HepG2 (cell line): ENCODE measurements around the gene MRPL3. TPM values are rescaled to one million over a fixed set of nuclear protein-coding genes. Genes with fewer than 3 reads are reported as not detected.

ENCODE experiments used
- ADNP ChIP-seq: sonication (generic); formaldehyde crosslinking; IDR thresholded peaks from 2 replicates; pipeline ENCODE4 v1.4.0; 2020; ENCODE audit warnings: missing genetic modification reagents
- IRF9 ChIP-seq: sonication (generic); formaldehyde crosslinking; IDR thresholded peaks from 2 replicates; pipeline ENCODE4 v1.8.0; 2022; ENCODE audit warnings: missing genetic modification reagents, mild to moderate bottlenecking, borderline replicate concordance
- JUNB ChIP-seq: sonication (generic); formaldehyde crosslinking; IDR thresholded peaks from 2 replicates; pipeline ENCODE4 v1.8.0; 2022; ENCODE audit warnings: missing genetic modification reagents, mild to moderate bottlenecking, borderline replicate concordance
- JUND ChIP-seq: sonication (generic); formaldehyde crosslinking; IDR thresholded peaks from 2 replicates; pipeline ENCODE4 v1.8.0; 2022; ENCODE audit warnings: mild to moderate bottlenecking, missing genetic modification reagents
- KDM3A ChIP-seq: IDR thresholded peaks from 2 replicates; pipeline ENCODE4 v1.6.1; 2018; ENCODE audit warnings: low read depth, missing compliant biosample characterization
- MAFF ChIP-seq: IDR thresholded peaks from 2 replicates; pipeline ENCODE4 v1.6.1; 2011; ENCODE audit warnings: low read depth, low read length, improper control_type of control experiment
- MED13 ChIP-seq: sonication (generic); formaldehyde crosslinking; IDR thresholded peaks from 2 replicates; pipeline ENCODE4 v1.5.0; 2020; ENCODE audit warnings: missing genetic modification reagents
- MNT ChIP-seq: fragments of 450-650 bp; IDR thresholded peaks from 2 replicates; pipeline ENCODE4 v1.6.1; 2016
- MYC ChIP-seq: sonication (generic); formaldehyde crosslinking; IDR thresholded peaks from 2 replicates; pipeline ENCODE4 v1.9.0; 2021; ENCODE audit warnings: missing genetic modification reagents, borderline replicate concordance
- RCOR2 ChIP-seq: IDR thresholded peaks from 2 replicates; pipeline ENCODE4 v1.6.1; 2016; ENCODE audit warnings: missing biosample characterization, missing genetic modification reagents
- RORA ChIP-seq: sonication (generic); formaldehyde crosslinking; IDR thresholded peaks from 2 replicates; pipeline ENCODE4 v1.5.0; 2020; ENCODE audit warnings: mild to moderate bottlenecking, missing genetic modification reagents, moderate library complexity
- SMAD1 ChIP-seq: sonication (generic); formaldehyde crosslinking; IDR thresholded peaks from 2 replicates; pipeline ENCODE4 v1.4.0; 2020; ENCODE audit warnings: missing genetic modification reagents, low read depth, mild to moderate bottlenecking, borderline replicate concordance
- SRSF1 ChIP-seq: fragments of 200-400 bp; formaldehyde crosslinking; optimal IDR thresholded peaks from 2 replicates; pipeline ENCODE3; 2017; ENCODE audit warnings: mild to moderate bottlenecking, low read depth, low read length, moderate library complexity
- U2AF1 ChIP-seq: fragments of 200-400 bp; formaldehyde crosslinking; optimal IDR thresholded peaks from 2 replicates; pipeline ENCODE3; 2017; ENCODE audit warnings: mild to moderate bottlenecking, low read depth, low read length
- ZBTB10 ChIP-seq: sonication (generic); formaldehyde crosslinking; IDR thresholded peaks from 2 replicates; pipeline ENCODE4 v1.4.0; 2020; ENCODE audit warnings: missing genetic modification reagents, borderline replicate concordance
- ZBTB2 ChIP-seq: sonication (generic); formaldehyde crosslinking; IDR thresholded peaks from 2 replicates; pipeline ENCODE4 v1.8.0; 2022; ENCODE audit warnings: low read depth, missing genetic modification reagents
- ZBTB42 ChIP-seq: sonication (generic); formaldehyde crosslinking; IDR thresholded peaks from 2 replicates; pipeline ENCODE4 v1.5.0; 2020; ENCODE audit warnings: mild to moderate bottlenecking, missing genetic modification reagents
- ZFY ChIP-seq: sonication (generic); formaldehyde crosslinking; IDR thresholded peaks from 2 replicates; pipeline ENCODE4 v1.4.0; 2020; ENCODE audit warnings: missing genetic modification reagents
- ZNF24 ChIP-seq: fragments of 450-650 bp; IDR thresholded peaks from 2 replicates; pipeline ENCODE4 v1.6.1; 2017; ENCODE audit warnings: antibody characterized with exemption, mild to moderate bottlenecking
- ZNF296 ChIP-seq: sonication (generic); formaldehyde crosslinking; conservative IDR thresholded peaks from 2 replicates; pipeline ENCODE4 v1.5.0; 2020; ENCODE audit warnings: mild to moderate bottlenecking, missing genetic modification reagents
- ZNF33B ChIP-seq: sonication (generic); formaldehyde crosslinking; IDR thresholded peaks from 2 replicates; pipeline ENCODE4 v1.5.1; 2020; ENCODE audit warnings: mild to moderate bottlenecking, missing genetic modification reagents
- ZNF747 ChIP-seq: sonication (generic); formaldehyde crosslinking; IDR thresholded peaks from 2 replicates; pipeline ENCODE4 v1.8.1; 2023; ENCODE audit warnings: missing genetic modification reagents, mild to moderate bottlenecking, borderline replicate concordance
- ZNF788 ChIP-seq: sonication (generic); formaldehyde crosslinking; IDR thresholded peaks from 2 replicates; pipeline ENCODE4 v1.5.0; 2020; ENCODE audit warnings: mild to moderate bottlenecking, missing genetic modification reagents, borderline replicate concordance
- polyA plus RNA-seq, 8 experiments: library from polyadenylated mRNA; depleted of rRNA in 3 of 8; stranded (reverse) in 7 of 8; unstranded in 1 of 8; fragments of >200 nt; fragmentation: Illumina TruSeq in 4 of 8; extraction: Trizol in 4 of 8; gene quantifications; 2 replicates each; pipeline versions ENCODE4 v1.2.1 to v1.2.3, GENCODE V29; 2011 to 2016; ENCODE audit warnings: low read depth in 4 of 8, missing spikeins in 1 of 8, mixed read lengths in 1 of 8; ENCODE audit not compliant: insufficient read depth in 1 of 8
- total RNA-seq, 5 experiments: library from RNA; depleted of rRNA; stranded (reverse); fragments of >200 nt; fragmentation: Illumina TruSeq; extraction: Trizol; gene quantifications; 2 replicates each; pipeline ENCODE4 v1.2.3, GENCODE V29; 2016; ENCODE audit warnings: low read depth in 1 of 5

MRPL3 gene
- total and polyA plus RNA-seq, 2 of the 13 experiments (the other 11 are each of a cell fraction or from before 2014, with no cell fraction given) = 114 to 172 TPM

GRCh38 chr3:131502530-131503319, at the start of gene MRPL3 (continued):
- TF ChIP-seq ZBTB2 (CRISPR knock-in tag) = peak; percentile 69; the same call in 1 of the 2 replicates
- TF ChIP-seq ADNP (CRISPR knock-in tag) = no peak
- peak; percentile 89 for TF ChIP-seq ZBTB10 (CRISPR knock-in tag)
- TF ChIP-seq RORA (CRISPR knock-in tag) = no peak
- peak; percentile 95 for TF ChIP-seq ZNF747
- TF ChIP-seq JUNB (CRISPR knock-in tag) = peak; percentile 51; the same call in 1 of the 2 replicates
- peak; percentile 97 for TF ChIP-seq ZFY (CRISPR knock-in tag)
- TF ChIP-seq RCOR2 (CRISPR knock-in tag) = no peak
- peak; percentile 87 for TF ChIP-seq KDM3A (CRISPR knock-in tag)
- TF ChIP-seq ZNF24 = peak; percentile 80; the same call in 1 of the 2 replicates
- peak; percentile 71 for TF ChIP-seq JUND (CRISPR knock-in tag)
- peak; percentile 79; the same call in 1 of the 2 replicates for TF ChIP-seq ZBTB42 (CRISPR knock-in tag)
- TF ChIP-seq MAFF = no peak
- TF ChIP-seq MED13 (CRISPR knock-in tag) = peak; percentile 90
- TF ChIP-seq ZNF788 (CRISPR knock-in tag) = peak; percentile 98
- TF ChIP-seq MNT = peak; percentile 87
- TF ChIP-seq ZNF296 (CRISPR knock-in tag) = 0 out of 2 replicates have a peak, but pooled peaks have one; percentile 80
- peak; percentile 81 for TF ChIP-seq U2AF1
- TF ChIP-seq IRF9 = peak; percentile 98
- TF ChIP-seq SMAD1 (CRISPR knock-in tag) = 0 out of 2 replicates have a peak, but pooled peaks have one; percentile 55
- peak; percentile 86 for TF ChIP-seq SRSF1
- TF ChIP-seq MYC (CRISPR knock-in tag) = peak; percentile 100
- TF ChIP-seq ZNF33B (CRISPR knock-in tag) = peak; percentile 95; the same call in 1 of the 2 replicates
